KMS-11 (cell line): Measurements from ENCODE around the gene UNC79.
"Not testable (repeated sequence)": the region's sequence is repeated elsewhere in the genome, so short reads cannot be mapped to it uniquely, and the experiment has no call there.

Experiments
- H2AFZ ChIP-seq: fragments of 200-600 bp; sonication (generic); 2 replicates; pipeline ENCODE4 v1.6.1; 2016; ENCODE audit warnings: antibody characterized with exemption, mixed run types, low read depth
- H3K27ac ChIP-seq: fragments of 200-600 bp; sonication (generic); 2 replicates; pipeline ENCODE4 v1.6.1; 2016; ENCODE audit warnings: mild to moderate bottlenecking, mixed run types
- H3K27me3 ChIP-seq: fragments of 200-600 bp; sonication (generic); 2 replicates; pipeline ENCODE4 v1.6.1; 2017; ENCODE audit warnings: mild to moderate bottlenecking, low read depth, mixed run types, moderate library complexity; ENCODE audit not compliant: insufficient read depth
- H3K36me3 ChIP-seq: fragments of 200-600 bp; sonication (generic); 2 replicates; pipeline ENCODE4 v1.6.1; 2017; ENCODE audit warnings: mild to moderate bottlenecking, mixed run types; ENCODE audit not compliant: insufficient read depth
- H3K4me1 ChIP-seq: fragments of 200-600 bp; sonication (generic); 2 replicates; pipeline ENCODE4 v1.6.1; 2016; ENCODE audit warnings: mild to moderate bottlenecking, low read depth, mixed run types; ENCODE audit not compliant: poor library complexity, severe bottlenecking
- H3K4me2 ChIP-seq: fragments of 200-600 bp; sonication (generic); 2 replicates; pipeline ENCODE4 v1.7.0; 2016; ENCODE audit warnings: mild to moderate bottlenecking, mixed run types
- H3K4me3 ChIP-seq: fragments of 200-600 bp; sonication (generic); IDR thresholded peaks from 2 replicates; pipeline ENCODE4 v1.6.1; 2017; ENCODE audit warnings: low read depth, low read length, mixed read lengths; ENCODE audit not compliant: insufficient read depth
- H3K79me2 ChIP-seq: fragments of 200-600 bp; sonication (generic); 2 replicates; pipeline ENCODE4 v1.6.1; 2016; ENCODE audit warnings: low read depth, mixed run types; ENCODE audit not compliant: insufficient read depth
- H3K9ac ChIP-seq: fragments of 200-600 bp; sonication (generic); 2 replicates; pipeline ENCODE4 v1.6.1; 2016; ENCODE audit warnings: mild to moderate bottlenecking, mixed run types
- H4K20me1 ChIP-seq: fragments of 200-600 bp; sonication (generic); 2 replicates; pipeline ENCODE4 v1.6.1; 2016; ENCODE audit warnings: mild to moderate bottlenecking, mixed run types; ENCODE audit not compliant: insufficient read depth
- CTCF ChIP-seq: fragments of 200-600 bp; sonication (generic); conservative IDR thresholded peaks from 2 replicates; pipeline ENCODE4 v1.6.1; 2017; ENCODE audit warnings: low read depth, mild to moderate bottlenecking, antibody characterized with exemption, low read length, moderate library complexity, mixed read lengths

Gene UNC79

GRCh38 chr14:93430315-93431035 lies at the start of gene UNC79:
TSS of gene UNC79 (plus strand) at chr14:93430939. CDS start at chr14:93431030, 91 bp downstream.
- no peak within 1 kb of the TSS for H3K9ac ChIP-seq
- H3K79me2 ChIP-seq = no peaks in the 10 kb centered on the region
- H2AFZ ChIP-seq = no peak within 1 kb of the TSS
- no peak within 1 kb of the TSS for H3K4me2 ChIP-seq
- no peaks in the 10 kb centered on the region for H4K20me1 ChIP-seq
- H3K27me3 ChIP-seq = no peaks in the 10 kb centered on the region
- no peak within 1 kb of the TSS for H3K4me3 ChIP-seq
- H3K4me1 ChIP-seq = no peaks in the 10 kb centered on the region
- H3K36me3 ChIP-seq = no peaks in the 10 kb centered on the region
- TF ChIP-seq CTCF = no peak
- H3K27ac ChIP-seq = no peak within 1 kb of the TSS

- TF ChIP-seq CTCF = no peak
- H3K36me3 ChIP-seq = no peaks in the 10 kb centered on the region
- H2AFZ ChIP-seq = no peak overlapping the region
- H4K20me1 ChIP-seq = no peaks in the 10 kb centered on the region
- H3K27me3 ChIP-seq = no peaks in the 10 kb centered on the region
- H3K79me2 ChIP-seq = no peaks in the 10 kb centered on the region
- no peak overlapping the region for H3K4me2 ChIP-seq
- H3K9ac ChIP-seq = no peak overlapping the region
- no peaks in the 10 kb centered on the region for H3K4me1 ChIP-seq
- no peak overlapping the region for H3K4me3 ChIP-seq
- H3K27ac ChIP-seq = no peak overlapping the region
Observed at GRCh38 chr14:93381644-93382043, 49.1 kb upstream of the UNC79 start.

- not testable (repeated sequence) for H3K4me1 ChIP-seq, H3K4me2 ChIP-seq, H2AFZ ChIP-seq, H3K4me3 ChIP-seq, H3K36me3 ChIP-seq, H3K79me2 ChIP-seq, H4K20me1 ChIP-seq, H3K27me3 ChIP-seq, H3K27ac ChIP-seq, H3K9ac ChIP-seq
Observed at GRCh38 chr14:93384256-93384655, 46.5 kb upstream of the UNC79 start.

GRCh38 chr14:93395231-93395630 lies 35.5 kb upstream of the UNC79 start:
- Histone ChIP-seq H3K36me3 (no peaks in the 10 kb centered on the region), H3K27me3 (no peaks in the 10 kb centered on the region), H3K4me3 (no peak overlapping the region), H3K4me1 (no peaks in the 10 kb centered on the region), H3K27ac (no peak overlapping the region), H3K9ac (no peak overlapping the region), H3K79me2 (no peaks in the 10 kb centered on the region), H4K20me1 (no peaks in the 10 kb centered on the region), H3K4me2 (no peak overlapping the region), H2AFZ (no peak overlapping the region)
- TF ChIP-seq CTCF = no peak

- Histone ChIP-seq H3K79me2 (no peaks in the 10 kb centered on the region), H4K20me1 (no peaks in the 10 kb centered on the region), H3K4me1 (no peaks in the 10 kb centered on the region), H3K36me3 (no peaks in the 10 kb centered on the region), H3K9ac (no peak overlapping the region), H3K27me3 (no peaks in the 10 kb centered on the region), H2AFZ (no peak overlapping the region), H3K4me3 (no peak overlapping the region), H3K4me2 (no peak overlapping the region), H3K27ac (no peak overlapping the region)
- TF ChIP-seq CTCF = no peak
Observed at GRCh38 chr14:93396456-93396855, 34.3 kb upstream of the UNC79 start.
